ENCODE results near the gene SPATS2L.

SPATS2L gene, protein sequence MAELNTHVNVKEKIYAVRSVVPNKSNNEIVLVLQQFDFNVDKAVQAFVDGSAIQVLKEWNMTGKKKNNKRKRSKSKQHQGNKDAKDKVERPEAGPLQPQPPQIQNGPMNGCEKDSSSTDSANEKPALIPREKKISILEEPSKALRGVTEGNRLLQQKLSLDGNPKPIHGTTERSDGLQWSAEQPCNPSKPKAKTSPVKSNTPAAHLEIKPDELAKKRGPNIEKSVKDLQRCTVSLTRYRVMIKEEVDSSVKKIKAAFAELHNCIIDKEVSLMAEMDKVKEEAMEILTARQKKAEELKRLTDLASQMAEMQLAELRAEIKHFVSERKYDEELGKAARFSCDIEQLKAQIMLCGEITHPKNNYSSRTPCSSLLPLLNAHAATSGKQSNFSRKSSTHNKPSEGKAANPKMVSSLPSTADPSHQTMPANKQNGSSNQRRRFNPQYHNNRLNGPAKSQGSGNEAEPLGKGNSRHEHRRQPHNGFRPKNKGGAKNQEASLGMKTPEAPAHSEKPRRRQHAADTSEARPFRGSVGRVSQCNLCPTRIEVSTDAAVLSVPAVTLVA

DNA sequence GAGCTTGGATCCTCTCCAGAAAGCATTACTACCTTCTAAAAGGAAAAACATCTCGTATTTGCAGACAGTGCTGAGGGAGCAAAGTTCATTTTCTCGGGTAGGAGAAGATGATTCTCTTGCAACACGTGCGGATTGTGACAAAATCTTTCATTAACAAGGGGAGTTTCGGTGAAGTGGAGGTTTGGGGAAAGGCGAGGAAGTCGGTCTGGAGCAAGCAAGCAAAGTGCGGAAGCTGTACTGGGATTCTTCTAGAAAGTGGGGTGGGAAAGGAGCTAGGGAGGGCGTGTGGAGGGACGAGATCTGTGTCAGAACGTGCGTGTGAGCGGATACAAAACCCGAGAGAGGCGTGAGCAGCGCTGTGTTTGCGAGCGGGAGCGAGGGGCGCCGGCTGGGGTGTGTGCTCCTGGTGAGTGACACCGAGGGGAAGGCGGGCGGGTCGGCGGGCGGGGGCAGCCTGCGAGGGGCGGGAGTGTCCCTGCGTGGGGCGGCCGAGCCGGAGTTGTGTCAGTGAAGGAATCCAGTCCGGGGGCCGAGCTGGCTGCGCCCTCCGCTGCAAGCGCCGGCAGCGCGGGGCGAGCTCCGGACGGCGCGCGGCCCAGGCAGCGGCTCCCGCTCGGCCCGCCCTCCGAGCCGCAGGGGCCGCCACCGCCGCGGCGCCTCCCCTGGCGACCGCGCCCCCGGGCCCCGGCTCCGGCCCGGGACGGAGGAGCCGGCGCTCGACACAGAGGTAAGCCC is at the start of gene SPATS2L:
SPATS2L (plus strand) TSS at position 498 of the 735 bp plus-strand sequence. CDS start 82,552 bp downstream, outside the sequence.
- peak; percentile 73 for DNase-seq (ENCODE audit: low read depth)

DNA sequence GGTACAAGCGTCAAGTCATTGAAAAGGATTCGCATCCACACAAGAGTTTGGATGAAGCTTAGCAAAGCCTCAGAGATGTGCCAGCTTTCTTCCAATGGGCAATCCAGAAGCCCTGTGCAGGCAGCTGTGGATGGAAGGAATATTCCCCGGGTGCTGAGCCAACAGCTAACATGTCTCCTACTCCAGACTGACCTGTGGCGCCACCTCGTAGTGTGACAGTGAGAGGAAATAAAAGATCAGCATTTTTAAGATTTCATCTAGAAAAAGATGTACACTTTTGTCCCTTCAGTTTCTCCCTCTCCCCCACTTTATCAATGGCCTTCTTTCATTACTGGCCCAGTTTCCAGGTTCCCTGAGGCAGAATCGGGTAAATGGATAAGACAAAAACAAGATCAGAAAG is 48.9 kb upstream of the SPATS2L start:
- DNase-seq (ENCODE audit: low read depth) = no peak

- DNase-seq (ENCODE audit: low read depth) = no peak
These were observed 48.4 kb upstream of the SPATS2L start for GRCh38 chr2:200258081-200258480.

- DNase-seq (ENCODE audit: low read depth) = no peak
These were observed 47.5 kb upstream of the SPATS2L start for GRCh38 chr2:200258881-200259576.

DNA sequence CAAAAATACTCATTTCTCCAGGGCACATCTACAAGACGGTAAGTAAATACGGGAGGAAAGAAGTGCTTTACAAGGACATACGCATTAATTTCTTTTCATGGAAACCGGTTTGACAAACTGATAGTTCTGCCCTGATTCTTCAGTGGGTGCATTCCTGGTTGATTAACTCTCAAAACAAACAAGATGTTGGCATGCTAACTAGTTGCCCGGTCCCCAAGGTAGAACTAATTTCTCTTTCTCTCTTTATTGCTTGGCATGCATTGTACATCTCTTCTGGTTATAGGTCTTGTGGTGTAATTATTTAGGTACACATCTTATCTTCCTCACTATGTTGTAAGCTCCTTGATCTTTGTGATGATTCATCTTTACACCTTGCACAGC is 46.9 kb upstream of the SPATS2L start:
- DNase-seq (ENCODE audit: low read depth) = peak; percentile 15

DNA sequence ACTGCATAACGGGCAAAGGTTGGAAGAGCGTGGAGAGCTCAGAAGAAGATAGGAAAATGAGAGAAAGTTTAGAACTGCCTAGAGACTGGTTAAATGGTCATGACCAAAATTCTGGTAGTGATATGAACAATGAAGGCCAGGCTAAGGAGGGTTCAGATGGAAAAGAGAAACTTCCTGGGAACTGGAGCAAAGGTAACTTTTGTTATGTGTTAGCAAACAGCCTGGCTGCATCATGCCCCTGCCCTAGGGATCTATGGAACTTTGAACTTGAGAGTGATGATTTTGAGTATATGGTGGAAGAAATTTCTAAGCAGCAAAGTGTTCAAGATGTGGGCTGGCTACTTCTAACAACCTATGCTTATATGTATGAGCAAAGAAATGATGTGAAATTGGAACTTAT is 44.4 kb upstream of the SPATS2L start:
- no peak for DNase-seq (ENCODE audit: low read depth)

GRCh38 chr2:200263279-200263678 is 43.2 kb upstream of the SPATS2L start:
- no peak for DNase-seq (ENCODE audit: low read depth)

- no peak for DNase-seq (ENCODE audit: low read depth)
These were observed 41.9 kb upstream of the SPATS2L start for GRCh38 chr2:200264631-200265030.

DNA sequence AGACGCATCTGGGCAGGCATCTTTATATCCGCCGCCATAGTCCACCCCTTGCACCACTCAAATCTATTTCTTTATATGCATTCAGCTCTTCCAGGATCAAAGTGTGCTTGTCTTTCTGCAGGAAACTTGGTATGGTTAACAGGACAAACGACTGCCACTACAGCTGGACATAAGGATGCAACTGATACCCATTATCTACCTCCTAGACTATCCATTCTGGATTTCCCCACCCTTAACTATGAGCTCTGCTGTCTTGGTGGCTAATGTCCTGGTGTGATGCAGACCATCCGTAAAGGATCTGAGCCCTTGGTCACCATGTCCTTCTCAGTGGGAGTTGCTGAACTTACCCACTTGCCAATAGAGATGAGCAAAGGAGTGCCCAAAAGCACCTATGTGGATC is 40.1 kb upstream of the SPATS2L start:
- DNase-seq (ENCODE audit: low read depth) = no peak

- DNase-seq (ENCODE audit: low read depth) = no peak
These were observed 39.1 kb upstream of the SPATS2L start for GRCh38 chr2:200267350-200267749.

DNA sequence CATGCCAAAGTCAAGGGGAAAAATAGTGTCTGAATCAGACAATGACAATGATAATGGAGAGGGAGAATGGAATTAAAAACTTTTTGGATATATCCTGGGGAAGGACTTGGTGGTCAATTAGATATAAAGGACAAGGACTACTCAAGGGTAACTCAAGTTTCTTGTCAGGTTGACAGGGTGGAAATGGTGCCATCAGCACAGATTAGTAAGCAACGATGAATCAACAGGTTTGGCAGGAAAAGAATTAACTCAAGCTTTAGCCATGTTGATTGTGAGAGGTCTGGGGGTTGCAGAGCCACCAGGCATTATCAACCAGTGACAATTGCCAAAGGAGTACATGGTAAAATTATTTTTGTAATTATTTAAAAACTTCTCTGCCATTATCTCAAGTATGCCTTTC is 35.8 kb upstream of the SPATS2L start:
- no peak for DNase-seq (ENCODE audit: low read depth)

DNA sequence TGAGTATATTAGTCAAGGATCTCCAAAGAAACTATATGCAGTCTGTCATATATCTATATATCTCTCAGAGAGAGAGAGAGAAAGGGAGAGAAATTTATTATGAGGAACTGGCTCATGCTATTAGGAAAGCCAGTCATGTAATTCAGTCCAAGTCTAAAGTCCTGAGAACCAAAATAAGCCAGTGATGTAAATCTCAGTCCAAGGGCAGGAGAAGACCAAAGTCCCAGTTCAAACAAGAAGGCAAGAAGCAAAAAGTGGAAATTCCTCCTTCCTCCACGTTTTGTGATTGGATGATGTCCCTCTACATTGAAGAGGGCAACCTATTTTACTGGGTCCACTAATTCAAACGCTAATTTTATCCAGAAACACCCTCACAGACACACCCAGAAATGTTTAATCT is 34.2 kb upstream of the SPATS2L start:
- DNase-seq (ENCODE audit: low read depth) = no peak

- DNase-seq (ENCODE audit: low read depth) = no peak
These were observed 32.1 kb upstream of the SPATS2L start for GRCh38 chr2:200274116-200275075.

DNA sequence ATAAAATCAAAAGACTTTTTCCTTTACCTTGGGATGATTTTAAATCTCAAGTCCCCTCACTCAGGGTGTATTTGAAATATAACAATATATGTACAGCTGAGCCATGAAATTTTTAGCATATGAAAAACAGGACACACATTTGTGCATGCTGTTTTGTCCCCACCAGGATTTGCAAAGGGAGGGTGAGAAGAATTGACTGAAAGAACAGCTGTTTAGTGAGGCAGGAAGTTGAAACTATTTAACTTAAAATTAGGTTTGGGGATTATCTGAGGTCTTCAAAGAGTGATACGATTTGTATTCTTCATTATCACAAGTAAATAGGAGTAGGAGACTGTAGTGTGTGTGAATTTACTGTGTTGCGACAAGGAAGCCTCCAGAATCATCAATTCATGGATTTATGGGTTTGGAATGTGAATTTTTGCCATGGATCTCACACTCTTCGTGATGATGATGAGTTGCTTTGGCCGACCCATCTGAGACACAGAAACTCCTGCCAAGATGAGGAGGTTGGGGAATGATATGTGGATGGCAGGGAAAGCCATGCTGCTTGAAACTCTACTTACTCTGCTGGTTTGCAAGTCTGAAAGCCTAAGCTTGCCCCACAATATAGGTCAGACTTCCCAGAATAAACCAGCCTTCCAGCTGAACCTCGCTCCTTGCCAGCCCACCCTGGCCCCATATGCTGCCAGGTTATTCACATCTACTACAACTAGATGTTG is 31.0 kb upstream of the SPATS2L start:
- DNase-seq (ENCODE audit: low read depth) = no peak

GRCh38 chr2:200276472-200276871 is 30.0 kb upstream of the SPATS2L start:
- no peak for DNase-seq (ENCODE audit: low read depth)

- DNase-seq (ENCODE audit: low read depth) = no peak
These were observed 27.7 kb upstream of the SPATS2L start for GRCh38 chr2:200278694-200279316.

GRCh38 chr2:200279857-200280256 is 26.6 kb upstream of the SPATS2L start:
- peak; percentile 19 for DNase-seq (ENCODE audit: low read depth)

- no peak for DNase-seq (ENCODE audit: low read depth)
These were observed 19.9 kb upstream of the SPATS2L start for GRCh38 chr2:200286578-200286977.

- DNase-seq (ENCODE audit: low read depth) = peak; percentile 77
These were observed 17.6 kb upstream of the SPATS2L start for GRCh38 chr2:200288670-200289429.
